ENCODE data around the gene TANGO2.
"Not testable (repeated sequence)": the region's sequence is repeated elsewhere in the genome, so short reads cannot be mapped to it uniquely, and the experiment has no call there.

The TANGO2 gene

GRCh38 chr22:20063271-20064139, 42.6 kb downstream of the TANGO2 start:
- TF ChIP-seq POLR2A (IDR thresholded peaks at IDR 0.05; ENCODE audit: low read length) (no peak), GATA1 (IDR thresholded peaks at IDR 0.05; ENCODE audit: low read depth, low read length) (no peak)
- DNase-seq, result no peak

- DNase-seq, result no peak
- TF ChIP-seq GATA1 (IDR thresholded peaks at IDR 0.05; ENCODE audit: low read depth, low read length) (no peak), POLR2A (IDR thresholded peaks at IDR 0.05; ENCODE audit: low read length) (no peak)
These were observed 43.2 kb downstream of the TANGO2 start for GRCh38 chr22:20064140-20064480.

DNA sequence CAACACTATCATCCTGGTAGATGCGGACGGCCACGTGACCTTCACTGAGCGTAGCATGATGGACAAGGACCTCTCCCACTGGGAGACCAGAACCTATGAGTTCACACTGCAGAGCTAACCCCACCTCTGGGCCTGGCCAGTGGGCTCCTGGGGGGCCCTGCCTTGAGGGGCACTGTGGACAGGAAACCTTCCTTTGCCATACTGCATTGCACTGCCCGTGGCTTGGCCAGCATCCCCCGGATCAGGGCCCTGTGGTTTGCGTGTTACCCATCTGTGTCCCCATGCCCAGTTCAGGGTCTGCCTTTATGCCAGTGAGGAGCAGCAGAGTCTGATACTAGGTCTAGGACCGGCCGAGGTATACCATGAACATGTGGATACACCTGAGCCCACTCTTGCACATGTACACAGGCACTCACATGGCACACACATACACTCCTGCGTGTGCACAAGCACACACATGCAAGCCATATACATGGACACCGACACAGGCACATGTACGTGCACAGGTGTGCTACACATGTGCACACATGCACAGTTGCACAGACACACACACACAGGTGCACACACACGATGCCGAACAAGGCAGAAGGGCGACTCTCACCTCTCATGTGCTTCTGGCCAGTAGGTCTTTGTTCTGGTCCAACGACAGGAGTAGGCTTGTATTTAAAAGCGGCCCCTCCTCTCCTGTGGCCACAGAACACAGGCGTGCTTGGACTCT, 43.8 kb downstream of the TANGO2 start:
- TF ChIP-seq POLR2A (IDR thresholded peaks at IDR 0.05; ENCODE audit: low read length) (no peak), GATA1 (IDR thresholded peaks at IDR 0.05; ENCODE audit: low read depth, low read length) (no peak)
- DNase-seq, result no peak

GRCh38 chr22:20065896-20066616, 45.1 kb downstream of the TANGO2 start:
- TF ChIP-seq GATA1 (IDR thresholded peaks at IDR 0.05; ENCODE audit: low read depth, low read length), result no peak
- TF ChIP-seq POLR2A (IDR thresholded peaks at IDR 0.05; ENCODE audit: low read length), result no peak
- DNase-seq, result no peak

DNA sequence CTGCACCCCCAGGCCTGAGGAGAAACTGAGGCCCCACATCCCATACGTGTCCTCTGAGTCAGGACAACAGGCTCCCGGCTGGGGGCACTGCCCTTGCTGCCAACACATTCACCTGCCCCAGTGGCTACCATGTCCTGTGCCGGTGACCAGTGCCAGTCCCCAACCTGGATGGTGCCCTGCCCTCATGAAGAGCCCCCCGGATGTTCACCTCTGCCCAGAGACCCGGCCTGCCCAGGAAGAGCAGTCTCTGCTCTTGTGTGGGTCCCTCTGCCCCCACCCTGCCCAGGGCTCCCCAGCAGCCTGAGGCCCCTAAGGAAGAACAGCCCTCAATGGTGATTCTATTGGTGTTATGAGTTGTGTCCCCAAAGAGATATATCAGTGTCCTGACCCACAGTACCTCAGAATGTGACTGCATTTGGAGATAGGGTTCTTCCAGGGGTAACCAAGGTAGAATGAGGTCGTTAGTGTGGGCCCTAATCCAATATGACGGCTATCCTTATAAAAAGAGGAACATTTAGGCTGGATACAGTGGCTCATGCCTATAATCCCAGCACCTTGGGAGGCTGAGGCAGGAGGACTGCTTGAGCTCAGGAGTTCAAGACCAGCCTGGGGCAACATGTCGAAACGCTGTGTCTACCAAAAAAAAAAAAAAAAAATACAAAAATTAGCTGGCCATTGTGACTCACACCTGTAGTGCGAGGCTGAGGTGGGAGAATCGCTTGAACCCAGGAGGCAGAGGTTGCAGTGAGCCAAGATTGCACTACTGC, 45.9 kb downstream of the TANGO2 start:
- no peak for DNase-seq
- TF ChIP-seq GATA1 (IDR thresholded peaks at IDR 0.05; ENCODE audit: low read depth, low read length) (no peak), POLR2A (IDR thresholded peaks at IDR 0.05; ENCODE audit: low read length) (no peak)

GRCh38 chr22:20067384-20067682, 46.4 kb downstream of the TANGO2 start:
- DNase-seq, result not testable (repeated sequence)

DNA sequence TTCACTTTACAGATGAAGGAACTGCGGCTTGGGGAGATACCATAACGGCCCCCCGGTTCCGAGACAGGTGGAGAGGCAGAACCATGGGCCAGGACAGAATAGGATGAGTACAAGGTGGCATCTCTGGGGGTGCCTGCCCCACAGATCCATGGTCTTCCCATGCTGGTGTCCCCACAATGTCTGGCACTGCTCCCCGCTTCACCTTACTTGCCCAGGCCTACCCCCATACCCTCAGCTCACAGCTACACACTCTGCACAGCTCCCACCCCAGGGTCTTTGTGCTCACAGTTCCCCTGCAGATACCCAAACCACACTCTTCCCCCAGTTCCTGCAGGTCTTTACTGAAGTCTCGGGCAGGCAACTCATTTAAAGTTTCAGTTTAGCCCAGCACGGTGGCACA, 47.7 kb downstream of the TANGO2 start:
- no peak for DNase-seq
- TF ChIP-seq POLR2A (IDR thresholded peaks at IDR 0.05; ENCODE audit: low read length) (no peak), GATA1 (IDR thresholded peaks at IDR 0.05; ENCODE audit: low read depth, low read length) (no peak)

GRCh38 chr22:20069331-20070042, 48.6 kb downstream of the TANGO2 start:
- TF ChIP-seq GATA1 (IDR thresholded peaks at IDR 0.05; ENCODE audit: low read depth, low read length) (no peak), POLR2A (IDR thresholded peaks at IDR 0.05; ENCODE audit: low read length) (no peak)
- DNase-seq, result no peak

DNA sequence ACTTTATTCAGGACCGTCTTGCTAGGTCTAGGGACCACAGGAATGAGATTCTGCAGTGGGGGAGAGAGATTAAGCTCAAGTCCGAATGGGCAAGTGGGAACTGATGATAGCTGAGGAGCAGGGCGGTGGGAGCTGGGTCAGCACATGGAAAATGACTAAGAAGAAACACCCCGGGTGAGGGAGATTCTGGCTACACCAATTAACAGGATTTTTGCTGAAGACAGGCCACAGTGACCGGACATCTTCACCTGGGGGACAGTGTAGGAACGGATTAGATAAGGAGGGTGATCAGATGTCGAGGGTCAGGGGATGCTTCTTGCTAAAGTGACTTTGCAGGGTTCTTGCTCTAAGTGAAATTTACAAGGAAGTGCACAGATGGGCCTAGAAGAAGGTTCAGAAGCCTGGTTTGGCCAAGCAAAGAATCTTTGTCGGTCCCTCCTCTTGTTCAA, 50.6 kb downstream of the TANGO2 start:
- peak in 1 of 2 experiments; percentile 35 for DNase-seq
- TF ChIP-seq POLR2A (IDR thresholded peaks at IDR 0.05; ENCODE audit: low read length) (peak; percentile 20), GATA1 (IDR thresholded peaks at IDR 0.05; ENCODE audit: low read depth, low read length) (no peak)

- TF ChIP-seq POLR2A (IDR thresholded peaks at IDR 0.05; ENCODE audit: low read length), result no peak
- TF ChIP-seq GATA1 (IDR thresholded peaks at IDR 0.05; ENCODE audit: low read depth, low read length), result no peak
- DNase-seq, result peak; percentile 73 to 89
These were observed 55.8 kb downstream of the TANGO2 start for GRCh38 chr22:20076627-20077172.

DNA sequence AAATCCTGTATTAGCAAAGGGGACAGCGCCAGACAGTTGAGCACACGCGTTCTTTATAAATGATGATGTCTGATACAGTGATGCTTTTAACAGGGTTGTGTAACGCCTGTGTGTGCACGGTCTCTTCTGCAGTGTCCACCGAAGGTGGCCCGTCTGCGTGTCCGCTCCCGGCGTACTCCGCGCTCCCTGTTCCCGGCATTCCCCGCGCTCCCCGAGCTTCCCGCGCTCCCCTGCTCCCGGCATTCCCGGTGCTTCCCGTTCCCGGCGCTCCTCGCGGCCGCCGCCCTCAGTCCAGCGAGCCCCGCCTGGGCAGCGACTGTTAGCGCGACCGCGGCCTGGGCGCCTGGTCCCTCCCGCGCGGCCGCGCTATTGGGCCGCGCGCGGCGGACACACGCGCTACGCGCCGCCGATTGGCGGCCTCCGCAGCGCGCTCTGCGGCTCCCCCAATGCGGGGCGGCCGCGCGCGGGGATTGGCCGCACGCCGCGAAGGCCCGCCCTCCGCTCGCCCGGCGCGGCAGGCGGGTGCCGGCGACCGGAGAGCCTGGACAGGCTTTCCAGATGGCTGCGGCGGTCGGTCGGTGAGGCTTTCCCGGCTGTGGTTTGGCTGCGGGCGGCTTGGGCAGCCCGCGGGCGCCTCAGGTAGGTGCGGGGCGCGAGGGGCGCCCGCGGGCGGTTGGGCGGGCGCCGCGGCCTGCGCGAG, 59.0 kb downstream of the TANGO2 start, which contains the start of gene DGCR8:
TSS of gene DGCR8 (plus strand) at position 497 of the 700 bp plus-strand sequence. CDS start 5,723 bp downstream, outside the sequence.
- peak; percentile 90 to 93 for DNase-seq
- TF ChIP-seq POLR2A (IDR thresholded peaks at IDR 0.05; ENCODE audit: low read length) (peak; percentile 66), GATA1 (IDR thresholded peaks at IDR 0.05; ENCODE audit: low read depth, low read length) (no peak)

DNA sequence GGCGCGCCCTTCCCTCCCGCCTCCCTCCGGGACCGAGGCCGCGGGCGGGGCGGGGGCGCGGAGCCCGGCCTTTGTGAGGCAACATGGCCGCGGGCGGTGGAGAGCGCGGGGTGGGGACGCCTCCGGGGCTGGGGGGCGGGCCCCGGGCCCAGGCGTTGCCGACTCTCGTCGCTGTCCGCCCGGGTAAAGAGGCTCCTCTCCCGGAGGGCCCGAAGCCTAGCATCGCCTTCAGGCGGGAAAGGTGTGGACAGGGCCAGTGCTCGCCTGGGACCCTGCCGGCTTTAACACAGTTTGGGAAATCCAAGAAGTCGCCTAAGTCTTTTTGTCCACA, 59.5 kb downstream of the TANGO2 start:
- TF ChIP-seq POLR2A (IDR thresholded peaks at IDR 0.05; ENCODE audit: low read length), result no peak
- no peak for TF ChIP-seq GATA1 (IDR thresholded peaks at IDR 0.05; ENCODE audit: low read depth, low read length)
- DNase-seq, result peak; percentile 83 to 88
